Activated CD4-positive, alpha-beta memory T cell treated with anti-CD3 and anti-CD28 coated beads for 36 hours (primary cell): ENCODE measurements around the gene USP46. TPM values are rescaled to one million over a fixed set of nuclear protein-coding genes. Genes with fewer than 3 reads are reported as not detected.

Source experiments
- CTCF ChIA-PET: fragments of 350-600 bp; sonication (Branson Sonifier 250); formaldehyde crosslinking; loops from one replicate; lab custom pipeline; 2021; ENCODE audit warnings: antibody characterized with exemption, inconsistent platforms; lab: Charles Lee
- POLR2A ChIA-PET: fragments of 350-600 bp; sonication (Branson Sonifier 250); formaldehyde crosslinking; loops from one replicate; lab custom pipeline; 2021; ENCODE audit warnings: antibody characterized with exemption; lab: Charles Lee
- DNase-seq: peaks from one replicate; pipeline ENCODE4 v3.0.0-alpha.2; 2020
- H3K27ac Mint-ChIP-seq: one replicate; pipeline ENCODE4 v1.8.0; 2021; ENCODE audit warnings: mixed read lengths
- H3K27me3 Mint-ChIP-seq: one replicate; pipeline ENCODE4 v1.8.0; 2021; ENCODE audit warnings: mixed read lengths
- H3K36me3 Mint-ChIP-seq: one replicate; pipeline ENCODE4 v1.8.0; 2021; ENCODE audit warnings: mixed read lengths
- H3K4me1 Mint-ChIP-seq: one replicate; pipeline ENCODE4 v1.8.0; 2021; ENCODE audit warnings: low read depth, mixed read lengths
- H3K4me3 Mint-ChIP-seq: one replicate; pipeline ENCODE4 v1.8.0; 2021; ENCODE audit warnings: mild to moderate bottlenecking, mixed read lengths
- H3K9me3 Mint-ChIP-seq: one replicate; pipeline ENCODE4 v1.8.0; 2021; ENCODE audit warnings: mixed read lengths
- intact Hi-C: fragments of 100-400 bp; cut with micrococcal nuclease; formaldehyde crosslinking; loops from one replicate; pipeline ENCODE4 v1.15.1; 2023
- total RNA-seq, 2 experiments: library from RNA; stranded (reverse); gene quantifications; one replicate each; pipeline ENCODE4 v1.2.3, GENCODE V29; 2021

The USP46 gene
- total RNA-seq, 2 experiments from 2014 or later: 6.2 to 7.0 TPM

- Mint-ChIP-seq H3K4me3 (no peak overlapping the region), H3K4me1 (peaks cover 35% of the 10 kb centered on the region), H3K36me3 (peaks cover 15% of the 10 kb centered on the region), H3K9me3 (peaks cover 12% of the 10 kb centered on the region), H3K27me3 (peaks cover 2% of the 10 kb centered on the region), H3K27ac (no peak overlapping the region)
- DNase-seq: no peak
- intact Hi-C loops: no loop called here
- CTCF ChIA-PET: interaction anchor here (0.7 kb wide), 1 partner anchor 476 kb away, joined by 3 read pairs; no protein-coding TSS in a partner anchor
- POLR2A ChIA-PET: no interaction called here
These were observed 3.6 kb downstream of the USP46 start for GRCh38 chr4:52655506-52655905.

GRCh38 chr4:52651996-52652672 lies 7.0 kb downstream of the USP46 start:
- Mint-ChIP-seq H3K4me1 (peaks cover 48% of the 10 kb centered on the region), H3K27ac (peak overlapping the region; percentile 8), H3K36me3 (peaks cover 21% of the 10 kb centered on the region), H3K27me3 (no peaks in the 10 kb centered on the region), H3K9me3 (peaks cover 12% of the 10 kb centered on the region), H3K4me3 (no peak overlapping the region)
- POLR2A ChIA-PET: no interaction called here
- intact Hi-C loops: no loop called here
- DNase-seq: no peak
- CTCF ChIA-PET: no interaction called here

- no peaks in the 10 kb centered on the region for H3K27me3 Mint-ChIP-seq
- H3K4me1 Mint-ChIP-seq: peaks cover 54% of the 10 kb centered on the region
- H3K36me3 Mint-ChIP-seq: peaks cover 15% of the 10 kb centered on the region
- ChIA-PET CTCF (no interaction called here), POLR2A (interaction anchor here (0.8 to 0.9 kb wide), 2 partner anchors 63 to 64 kb away, joined by 3 read pairs; no protein-coding TSS in a partner anchor)
- intact Hi-C loops: loop anchor here (10.0 kb wide), 1 partner anchor 486 kb away; no protein-coding TSS in a partner anchor
- H3K27ac Mint-ChIP-seq: no peak overlapping the region
- peak; percentile 53 for DNase-seq
- peaks cover 5% of the 10 kb centered on the region for H3K9me3 Mint-ChIP-seq
- no peak overlapping the region for H3K4me3 Mint-ChIP-seq
These were observed 10.3 kb downstream of the USP46 start for GRCh38 chr4:52648836-52649235.

- ChIA-PET POLR2A (interaction anchor here (1.5 kb wide), 1 partner anchor 12 kb away, joined by 5 read pairs; the partner anchor contains the start of gene USP46), CTCF (interaction anchor here (0.9 kb wide), 1 partner anchor 60 kb away, joined by 3 read pairs; no protein-coding TSS in a partner anchor)
- no peaks in the 10 kb centered on the region for H3K9me3 Mint-ChIP-seq
- intact Hi-C loops: loop anchor here (10.0 kb wide), 1 partner anchor 488 kb away; no protein-coding TSS in a partner anchor
- no peak overlapping the region for H3K4me3 Mint-ChIP-seq
- no peak overlapping the region for H3K27ac Mint-ChIP-seq
- peaks cover 69% of the 10 kb centered on the region for H3K4me1 Mint-ChIP-seq
- DNase-seq: no peak
- H3K36me3 Mint-ChIP-seq: peaks cover 9% of the 10 kb centered on the region
- H3K27me3 Mint-ChIP-seq: no peaks in the 10 kb centered on the region
These were observed 12.4 kb downstream of the USP46 start for GRCh38 chr4:52646741-52647140.

GRCh38 chr4:52646096-52646495 lies 13.0 kb downstream of the USP46 start:
- no peak for DNase-seq
- Mint-ChIP-seq H3K4me1 (peaks cover 72% of the 10 kb centered on the region), H3K27me3 (no peaks in the 10 kb centered on the region), H3K27ac (no peak overlapping the region), H3K36me3 (peaks cover 9% of the 10 kb centered on the region), H3K4me3 (no peak overlapping the region), H3K9me3 (no peaks in the 10 kb centered on the region)
- ChIA-PET CTCF (no interaction called here), POLR2A (no interaction called here)
- intact Hi-C loops: loop anchor here (10.0 kb wide), 1 partner anchor 489 kb away; no protein-coding TSS in a partner anchor

GRCh38 chr4:52645300-52645699 lies 13.8 kb downstream of the USP46 start:
- H3K36me3 Mint-ChIP-seq: peaks cover 8% of the 10 kb centered on the region
- H3K27me3 Mint-ChIP-seq: no peaks in the 10 kb centered on the region
- no peak overlapping the region for H3K27ac Mint-ChIP-seq
- peaks cover 72% of the 10 kb centered on the region for H3K4me1 Mint-ChIP-seq
- no peak overlapping the region for H3K4me3 Mint-ChIP-seq
- no peak for DNase-seq
- no peaks in the 10 kb centered on the region for H3K9me3 Mint-ChIP-seq
- CTCF ChIA-PET: interaction anchor here (0.9 kb wide), 1 partner anchor 21 kb away, joined by 3 read pairs; no protein-coding TSS in a partner anchor
- POLR2A ChIA-PET: no interaction called here
- intact Hi-C loops: loop anchor here (10.0 kb wide), 1 partner anchor 490 kb away; no protein-coding TSS in a partner anchor

GRCh38 chr4:52643785-52644244 lies 15.3 kb downstream of the USP46 start:
- intact Hi-C loops: loop anchor here (2.0 to 10.0 kb wide), 4 partner anchors 15 to 1418 kb away; partner anchors contain the start of genes CHIC2, DCUN1D4 and USP46
- ChIA-PET CTCF (interaction anchor here (1.1 kb wide), 1 partner anchor 14 kb away, joined by 3 read pairs; no protein-coding TSS in a partner anchor), POLR2A (no interaction called here)
- Mint-ChIP-seq H3K27me3 (no peaks in the 10 kb centered on the region), H3K9me3 (no peaks in the 10 kb centered on the region), H3K4me1 (peaks cover 57% of the 10 kb centered on the region), H3K36me3 (peaks cover under 1% of the 10 kb centered on the region), H3K4me3 (no peak overlapping the region), H3K27ac (no peak overlapping the region)
- no peak for DNase-seq

- ChIA-PET POLR2A (no interaction called here), CTCF (interaction anchor here (1.1 kb wide), 1 partner anchor 14 kb away, joined by 3 read pairs; no protein-coding TSS in a partner anchor)
- Mint-ChIP-seq H3K36me3 (no peaks in the 10 kb centered on the region), H3K4me1 (peaks cover 55% of the 10 kb centered on the region), H3K4me3 (no peak overlapping the region), H3K27me3 (no peaks in the 10 kb centered on the region), H3K9me3 (no peaks in the 10 kb centered on the region), H3K27ac (no peak overlapping the region)
- intact Hi-C loops: loop anchor here (2.0 to 10.0 kb wide), 4 partner anchors 16 to 1419 kb away; partner anchors contain the start of genes CHIC2, DCUN1D4 and USP46
- DNase-seq: no peak
These were observed 15.9 kb downstream of the USP46 start for GRCh38 chr4:52643190-52643589.

GRCh38 chr4:52641854-52642563 lies 17.1 kb downstream of the USP46 start:
- no peaks in the 10 kb centered on the region for H3K9me3 Mint-ChIP-seq
- DNase-seq: no peak
- ChIA-PET CTCF (no interaction called here), POLR2A (no interaction called here)
- no peaks in the 10 kb centered on the region for H3K27me3 Mint-ChIP-seq
- intact Hi-C loops: loop anchor here (1.0 to 10.0 kb wide), 5 partner anchors 17 to 1420 kb away; partner anchors contain the start of genes CHIC2, DCUN1D4 and USP46
- H3K4me3 Mint-ChIP-seq: no peak overlapping the region
- no peak overlapping the region for H3K27ac Mint-ChIP-seq
- H3K36me3 Mint-ChIP-seq: no peaks in the 10 kb centered on the region
- peaks cover 50% of the 10 kb centered on the region for H3K4me1 Mint-ChIP-seq

GRCh38 chr4:52640808-52641565 lies 18.1 kb downstream of the USP46 start:
- Mint-ChIP-seq H3K36me3 (no peaks in the 10 kb centered on the region), H3K4me3 (no peak overlapping the region), H3K27me3 (no peaks in the 10 kb centered on the region), H3K27ac (no peak overlapping the region), H3K4me1 (peaks cover 45% of the 10 kb centered on the region), H3K9me3 (no peaks in the 10 kb centered on the region)
- DNase-seq: no peak
- intact Hi-C loops: loop anchor here (5.0 to 10.0 kb wide), 3 partner anchors 494 to 1421 kb away; partner anchors contain the start of genes CHIC2 and DCUN1D4
- CTCF ChIA-PET: no interaction called here
- POLR2A ChIA-PET: no interaction called here

- Mint-ChIP-seq H3K36me3 (no peaks in the 10 kb centered on the region), H3K27ac (no peak overlapping the region), H3K9me3 (no peaks in the 10 kb centered on the region), H3K4me3 (no peak overlapping the region), H3K4me1 (peaks cover 50% of the 10 kb centered on the region), H3K27me3 (no peaks in the 10 kb centered on the region)
- POLR2A ChIA-PET: no interaction called here
- DNase-seq: no peak
- intact Hi-C loops: no loop called here
- CTCF ChIA-PET: no interaction called here
These were observed 20.4 kb downstream of the USP46 start for GRCh38 chr4:52638717-52639116.
